Kidney capillary endothelial cell (primary cell): ENCODE data around the gene SEMA3A.
A peak's percentile ranks its signal among the peaks of the same experiment; 100 is the strongest.

Experiments
- DNase-seq: peaks from one replicate; pipeline ENCODE4 v3.0.0-alpha.2; 2018; ENCODE audit warnings: low spot score

The SEMA3A gene

GRCh38 chr7:84009051-84009450 is 185.5 kb downstream of the SEMA3A start:
- DNase-seq: no peak

- no peak for DNase-seq
These were observed 191.4 kb downstream of the SEMA3A start for GRCh38 chr7:84003191-84003590.

GRCh38 chr7:84002348-84002747 is 192.2 kb downstream of the SEMA3A start:
- no peak for DNase-seq

- DNase-seq: no peak
These were observed 197.7 kb downstream of the SEMA3A start for GRCh38 chr7:83996879-83997278.

GRCh38 chr7:83987764-83988163 is 206.8 kb downstream of the SEMA3A start:
- no peak for DNase-seq

- DNase-seq: no peak
These were observed 208.8 kb downstream of the SEMA3A start for GRCh38 chr7:83985821-83986220.

GRCh38 chr7:83984591-83984990 is 210.0 kb downstream of the SEMA3A start:
- no peak for DNase-seq

- no peak for DNase-seq
These were observed 210.5 kb downstream of the SEMA3A start for GRCh38 chr7:83984076-83984475.

GRCh38 chr7:83983606-83984005 is 211.0 kb downstream of the SEMA3A start:
- no peak for DNase-seq

- DNase-seq: peak; percentile 50
These were observed 218.3 kb downstream of the SEMA3A start for GRCh38 chr7:83976302-83976701.

GRCh38 chr7:83970081-83970480 is 224.5 kb downstream of the SEMA3A start:
- no peak for DNase-seq

GRCh38 chr7:83964318-83964717 is 230.3 kb downstream of the SEMA3A start:
- no peak for DNase-seq

- DNase-seq: no peak
These were observed 237.3 kb downstream of the SEMA3A start for GRCh38 chr7:83957333-83957732.

- DNase-seq: no peak
These were observed 238.5 kb downstream of the SEMA3A start for GRCh38 chr7:83956104-83956503.

- DNase-seq: no peak
These were observed 242.4 kb downstream of the SEMA3A start for GRCh38 chr7:83952236-83952635.

- DNase-seq: no peak
These were observed 247.3 kb downstream of the SEMA3A start for GRCh38 chr7:83947260-83947659.

- no peak for DNase-seq
These were observed 247.8 kb downstream of the SEMA3A start for GRCh38 chr7:83946801-83947200.

GRCh38 chr7:83941300-83941699 is 253.3 kb downstream of the SEMA3A start:
- no peak for DNase-seq

- DNase-seq: no peak
These were observed 256.7 kb downstream of the SEMA3A start for GRCh38 chr7:83937930-83938329.

GRCh38 chr7:83936056-83936708 is 258.4 kb downstream of the SEMA3A start:
- peak; percentile 55 for DNase-seq

- peak; percentile 23 for DNase-seq
These were observed 260.4 kb downstream of the SEMA3A start for GRCh38 chr7:83934118-83934734.

- no peak for DNase-seq
These were observed 262.6 kb downstream of the SEMA3A start for GRCh38 chr7:83931968-83932367.

- no peak for DNase-seq
These were observed 264.3 kb downstream of the SEMA3A start for GRCh38 chr7:83930262-83930661.

- DNase-seq: no peak
These were observed 268.7 kb downstream of the SEMA3A start for GRCh38 chr7:83925860-83926259.
